H1 (cell line): ENCODE measurements around the gene SPTSSA.

ENCODE experiments used
- CEBPB ChIP-seq: IDR thresholded peaks from 2 replicates; pipeline ENCODE4 v1.6.1; 2012; ENCODE audit warnings: low read depth, low read length
- CTCF ChIP-seq, 3 experiments: IDR thresholded peaks; 1 replicate in 2 of 3; 2 replicates in 1 of 3; pipeline versions ENCODE4 v1.5.1 to v1.6.1; 2011; ENCODE audit warnings: low read length in 3 of 3, mild to moderate bottlenecking in 3 of 3, inconsistent platforms in 2 of 3, low read depth in 1 of 3, moderate library complexity in 1 of 3; ENCODE audit not compliant: insufficient read depth in 1 of 3; ENCODE audit errors: control extremely low read depth in 1 of 3
- EP300 ChIP-seq, 2 experiments: IDR thresholded peaks; 1 replicate in 1 of 2; 2 replicates in 1 of 2; pipeline ENCODE4 v1.6.1; 2011 to 2012; ENCODE audit warnings: low read depth in 2 of 2, low read length in 2 of 2, mild to moderate bottlenecking in 2 of 2, borderline replicate concordance in 1 of 2, inconsistent platforms in 1 of 2, moderate library complexity in 1 of 2
- MAX ChIP-seq: IDR thresholded peaks from 2 replicates; pipeline ENCODE4 v1.6.1; 2012; ENCODE audit warnings: inconsistent platforms
- POLR2A ChIP-seq, 2 experiments: IDR thresholded peaks; 1 replicate in 1 of 2; 2 replicates in 1 of 2; pipeline ENCODE4 v1.6.1; 2011; ENCODE audit warnings: low read depth in 2 of 2, low read length in 2 of 2, mild to moderate bottlenecking in 2 of 2; ENCODE audit errors: control extremely low read depth in 1 of 2
- SP4 ChIP-seq: IDR thresholded peaks from 2 replicates; pipeline ENCODE4 v1.6.1; 2012; ENCODE audit warnings: low read length, inconsistent platforms

- TF ChIP-seq POLR2A (IDR thresholded peaks at IDR 0.05; ENCODE audit: control extremely low read depth in 1 of 2, low read depth in 2 of 2, low read length in 2 of 2): no peak
- no peak for TF ChIP-seq CTCF (IDR thresholded peaks at IDR 0.05; ENCODE audit: control extremely low read depth in 1 of 3, insufficient read depth in 1 of 3, low read depth in 1 of 3, low read length in 3 of 3)
- no peak for TF ChIP-seq SP4
- no peak for TF ChIP-seq MAX
- TF ChIP-seq EP300 (IDR thresholded peaks at IDR 0.05; ENCODE audit: borderline replicate concordance in 1 of 2, low read depth in 2 of 2, low read length in 2 of 2): no peak
- no peak for TF ChIP-seq CEBPB
These were observed 12.2 kb upstream of the SPTSSA start for GRCh38 chr14:34474187-34474679.
